IMR-90 (cell line): ENCODE results near the gene PPP1R8. TPM values are rescaled to one million over a fixed set of nuclear protein-coding genes. Genes with fewer than 3 reads are reported as not detected.

Experiments
- ATAC-seq: fragments of 200-7000 bp; cut with Tn5 transposase; 2 replicates; pipeline ENCODE4 v1.9.1; 2020; ENCODE audit warnings: low read depth, mild to moderate bottlenecking, moderate library complexity
- BruUV-seq: library from RNA; stranded (reverse); fragments of 400-500 nt; replicated peaks from 2 replicates; lab custom pipeline; 2021; lab: Mats Ljungman, UMichigan
- CTCF ChIA-PET: fragments of 300-600 bp; formaldehyde crosslinking; extraction: SDS; loops from one replicate; lab custom pipeline; 2021; ENCODE audit warnings: antibody characterized with exemption; lab: Yijun Ruan, JAX
- POLR2A ChIA-PET: fragments of 300-600 bp; sonication (Branson Sonifier 250); formaldehyde crosslinking; loops from one replicate; lab custom pipeline; 2022; ENCODE audit warnings: antibody characterized with exemption; ENCODE audit not compliant: unreplicated experiment; lab: Charles Lee
- DNase-seq: peaks from one replicate; pipeline ENCODE4 v3.0.0; 2013
- H2AFZ ChIP-seq: replicated peaks from 2 replicates; pipeline ENCODE3; 2013; ENCODE audit warnings: low read length, mild to moderate bottlenecking; ENCODE audit not compliant: poor library complexity
- H2AK5ac ChIP-seq: 2 replicates; pipeline ENCODE4 v1.6.1; 2013; ENCODE audit warnings: low read depth, low read length, inconsistent platforms
- H2AK9ac ChIP-seq: replicated peaks from 2 replicates; pipeline ENCODE3; 2013; ENCODE audit warnings: mild to moderate bottlenecking, low read depth, low read length, moderate library complexity; ENCODE audit not compliant: poor library complexity
- H2BK120ac ChIP-seq: 2 replicates; pipeline ENCODE4 v1.6.1; 2013; ENCODE audit warnings: low read depth, low read length, inconsistent platforms
- H2BK15ac ChIP-seq: 3 replicates; pipeline ENCODE4 v1.6.1; 2013; ENCODE audit warnings: low read depth, low read length, inconsistent platforms
- H2BK20ac ChIP-seq: 2 replicates; pipeline ENCODE4 v1.6.1; 2013; ENCODE audit warnings: low read depth, mild to moderate bottlenecking, inconsistent platforms, low read length, moderate library complexity
- H2BK5ac ChIP-seq: 2 replicates; pipeline ENCODE4 v1.6.1; 2013; ENCODE audit warnings: mild to moderate bottlenecking, low read depth, low read length, inconsistent platforms; ENCODE audit not compliant: poor library complexity, severe bottlenecking
- H3K14ac ChIP-seq: replicated peaks from 2 replicates; pipeline ENCODE4 v1.6.1; 2013; ENCODE audit warnings: low read depth, low read length, inconsistent platforms
- H3K18ac ChIP-seq: 2 replicates; pipeline ENCODE4 v1.6.1; 2013; ENCODE audit warnings: low read depth, low read length, control low read depth
- H3K23ac ChIP-seq: 2 replicates; pipeline ENCODE4 v1.6.1; 2013; ENCODE audit warnings: low read depth, low read length, inconsistent platforms
- H3K27ac ChIP-seq: 2 replicates; pipeline ENCODE4 v1.5.1; 2013; ENCODE audit warnings: mild to moderate bottlenecking, control low read depth, low read length; ENCODE audit not compliant: insufficient read depth
- H3K27me3 ChIP-seq: 2 replicates; pipeline ENCODE4 v1.6.1; 2013; ENCODE audit warnings: low read length; ENCODE audit not compliant: control insufficient read depth, insufficient read depth
- H3K36me3 ChIP-seq: 2 replicates; pipeline ENCODE4 v1.6.1; 2013; ENCODE audit warnings: low read length, mixed read lengths; ENCODE audit not compliant: control insufficient read depth, insufficient read depth
- H3K4ac ChIP-seq: 2 replicates; pipeline ENCODE4 v1.6.1; 2013; ENCODE audit warnings: low read depth, low read length, inconsistent platforms
- H3K4me1 ChIP-seq: 2 replicates; pipeline ENCODE4 v1.6.1; 2013; ENCODE audit warnings: low read length, mixed read lengths; ENCODE audit not compliant: control insufficient read depth, insufficient read depth
- H3K4me2 ChIP-seq: 2 replicates; pipeline ENCODE4 v1.6.1; 2013; ENCODE audit warnings: low read depth, mild to moderate bottlenecking, control low read depth, low read length, moderate library complexity
- H3K4me3 ChIP-seq: 2 replicates; pipeline ENCODE4 v1.5.1; 2013; ENCODE audit warnings: low read depth, mild to moderate bottlenecking, control low read depth, low read length, moderate library complexity; ENCODE audit not compliant: insufficient read depth
- H3K56ac ChIP-seq: 2 replicates; pipeline ENCODE4 v1.6.1; 2013; ENCODE audit warnings: low read length, inconsistent platforms; ENCODE audit not compliant: insufficient read depth; ENCODE audit errors: extremely low read depth
- H3K79me1 ChIP-seq, 2 experiments: 2 replicates each; pipeline ENCODE4 v1.6.1; 2013; ENCODE audit warnings: low read length in 2 of 2, inconsistent platforms in 1 of 2, low read depth in 1 of 2
- H3K9ac ChIP-seq: 2 replicates; pipeline ENCODE4 v1.6.1; 2013; ENCODE audit warnings: low read depth, low read length, control low read depth
- H3K9me1 ChIP-seq: 2 replicates; pipeline ENCODE4 v1.6.1; 2013; ENCODE audit warnings: low read length, inconsistent platforms; ENCODE audit not compliant: insufficient read depth
- H3K9me3 ChIP-seq: 2 replicates; pipeline ENCODE4 v1.6.1; 2013; ENCODE audit warnings: low read length; ENCODE audit not compliant: control insufficient read depth, insufficient read depth
- H4K20me1 ChIP-seq: 2 replicates; pipeline ENCODE4 v1.6.1; 2013; ENCODE audit warnings: low read length, inconsistent platforms; ENCODE audit not compliant: insufficient read depth
- H4K5ac ChIP-seq: 2 replicates; pipeline ENCODE4 v1.6.1; 2013; ENCODE audit warnings: mild to moderate bottlenecking, low read depth, low read length, control low read depth
- H4K8ac ChIP-seq, 2 experiments: 2 replicates each; pipeline ENCODE4 v1.6.1; 2013; ENCODE audit warnings: low read depth in 2 of 2, low read length in 2 of 2, control low read depth in 1 of 2, inconsistent platforms in 1 of 2
- H4K91ac ChIP-seq: 2 replicates; pipeline ENCODE4 v1.6.1; 2013; ENCODE audit warnings: low read depth, low read length, inconsistent platforms; ENCODE audit not compliant: insufficient read depth
- BHLHE40 ChIP-seq: fragments of 150-350 bp; IDR thresholded peaks from 2 replicates; pipeline ENCODE4 v1.6.1; 2016; ENCODE audit warnings: mild to moderate bottlenecking, low read depth, low read length
- CEBPB ChIP-seq: IDR thresholded peaks from 2 replicates; pipeline ENCODE4 v1.6.1; 2012; ENCODE audit warnings: low read depth, low read length, improper control_type of control experiment
- CHD1 ChIP-seq: IDR thresholded peaks from 2 replicates; pipeline ENCODE4 v1.6.1; 2012; ENCODE audit warnings: low read depth, low read length, improper control_type of control experiment
- FOS ChIP-seq: fragments of 150-350 bp; IDR thresholded peaks from 2 replicates; pipeline ENCODE4 v1.6.1; 2016; ENCODE audit warnings: low read depth, low read length
- MAFK ChIP-seq: IDR thresholded peaks from 2 replicates; pipeline ENCODE4 v1.6.1; 2012; ENCODE audit warnings: low read depth, low read length, improper control_type of control experiment
- MAZ ChIP-seq: IDR thresholded peaks from 2 replicates; pipeline ENCODE4 v1.6.1; 2012; ENCODE audit warnings: low read depth, mild to moderate bottlenecking, low read length, improper control_type of control experiment, moderate library complexity, borderline replicate concordance
- MXI1 ChIP-seq: IDR thresholded peaks from 2 replicates; pipeline ENCODE4 v1.6.1; 2012; ENCODE audit warnings: low read depth, mild to moderate bottlenecking, low read length, moderate library complexity, borderline replicate concordance
- NFE2L2 ChIP-seq: fragments of 150-350 bp; IDR thresholded peaks from 2 replicates; pipeline ENCODE4 v1.6.1; 2016; ENCODE audit warnings: low read depth, mild to moderate bottlenecking, low read length
- POLR2A ChIP-seq: IDR thresholded peaks from 2 replicates; pipeline ENCODE4 v1.6.1; 2012; ENCODE audit warnings: mild to moderate bottlenecking, low read depth, low read length
- RAD21 ChIP-seq: IDR thresholded peaks from 2 replicates; pipeline ENCODE4 v1.6.1; 2012; ENCODE audit warnings: low read length, improper control_type of control experiment
- RCOR1 ChIP-seq: IDR thresholded peaks from 2 replicates; pipeline ENCODE4 v1.6.1; 2012; ENCODE audit warnings: mild to moderate bottlenecking, low read length, improper control_type of control experiment; ENCODE audit not compliant: insufficient replicate concordance
- RFX5 ChIP-seq: IDR thresholded peaks from 2 replicates; pipeline ENCODE4 v1.8.0; 2012; ENCODE audit warnings: low read depth, mild to moderate bottlenecking, low read length, moderate library complexity
- SMC3 ChIP-seq: fragments of 150-350 bp; IDR thresholded peaks from 2 replicates; pipeline ENCODE4 v1.6.1; 2016; ENCODE audit warnings: low read depth, mild to moderate bottlenecking, antibody characterized with exemption, low read length, moderate library complexity
- WGBS, 2 experiments: methylation state at CpG; one replicate each; pipeline versions ENCODE4 v1.1.5 to v1.1.7; 2013; ENCODE audit warnings: missing lambda C conversion rate in 2 of 2; ENCODE audit not compliant: insufficient read length in 1 of 2; ENCODE audit errors: extremely low coverage in 2 of 2; 5-methylcytosine and 5-hydroxymethylcytosine counted together
- dilution Hi-C: fragments of 300-500 bp; cut with HindIII; formaldehyde crosslinking; loops from one replicate; pipeline ENCODE4 v1.14.3; 2018; ENCODE audit warnings: low sequenced_read_pairs; ENCODE audit not compliant: unreplicated experiment
- in situ Hi-C: fragments of 300-500 bp; cut with MboI; formaldehyde crosslinking; loops from 3 replicates; pipeline ENCODE4 v1.14.3; 2019; ENCODE audit warnings: low sequenced_read_pairs, inconsistent platforms, mixed read lengths
- intact Hi-C: fragments of 100-400 bp; cut with micrococcal nuclease; formaldehyde crosslinking; loops from 2 replicates; pipeline ENCODE4 v1.10.0; 2022
- polyA plus RNA-seq, 3 experiments: library from polyadenylated mRNA; depleted of rRNA; stranded (reverse); fragments of >200 nt; gene quantifications; 2 replicates each; pipeline ENCODE4 v1.2.3, GENCODE V29; 2012; ENCODE audit warnings: low replicate concordance in 1 of 3
- total RNA-seq: library from RNA; depleted of rRNA; stranded (reverse); fragments of >200 nt; gene quantifications from 2 replicates; pipeline ENCODE4 v1.2.3, GENCODE V29; 2012
- TF ChIP-seq, protein P1 (sequence below): conservative IDR thresholded peaks from 2 replicates; pipeline ENCODE4 v1.5.1; 2012; ENCODE audit warnings: mild to moderate bottlenecking, low read depth, low read length, improper control_type of control experiment
- TF ChIP-seq, protein P2 (sequence below): fragments of 150-350 bp; IDR thresholded peaks from 2 replicates; pipeline ENCODE4 v1.6.1; 2017; ENCODE audit warnings: mild to moderate bottlenecking, antibody characterized with exemption, low read length, low read depth
- TF ChIP-seq, protein P3 (sequence below): fragments of 150-350 bp; IDR thresholded peaks from 2 replicates; pipeline ENCODE4 v1.6.1; 2016; ENCODE audit warnings: low read depth, mild to moderate bottlenecking, low read length, moderate library complexity, borderline replicate concordance

The PPP1R8 gene
- total and polyA plus RNA-seq, 2 of the 4 experiments (the other 2 are of a cell fraction) = 53.8 to 80.1 TPM

DNA sequence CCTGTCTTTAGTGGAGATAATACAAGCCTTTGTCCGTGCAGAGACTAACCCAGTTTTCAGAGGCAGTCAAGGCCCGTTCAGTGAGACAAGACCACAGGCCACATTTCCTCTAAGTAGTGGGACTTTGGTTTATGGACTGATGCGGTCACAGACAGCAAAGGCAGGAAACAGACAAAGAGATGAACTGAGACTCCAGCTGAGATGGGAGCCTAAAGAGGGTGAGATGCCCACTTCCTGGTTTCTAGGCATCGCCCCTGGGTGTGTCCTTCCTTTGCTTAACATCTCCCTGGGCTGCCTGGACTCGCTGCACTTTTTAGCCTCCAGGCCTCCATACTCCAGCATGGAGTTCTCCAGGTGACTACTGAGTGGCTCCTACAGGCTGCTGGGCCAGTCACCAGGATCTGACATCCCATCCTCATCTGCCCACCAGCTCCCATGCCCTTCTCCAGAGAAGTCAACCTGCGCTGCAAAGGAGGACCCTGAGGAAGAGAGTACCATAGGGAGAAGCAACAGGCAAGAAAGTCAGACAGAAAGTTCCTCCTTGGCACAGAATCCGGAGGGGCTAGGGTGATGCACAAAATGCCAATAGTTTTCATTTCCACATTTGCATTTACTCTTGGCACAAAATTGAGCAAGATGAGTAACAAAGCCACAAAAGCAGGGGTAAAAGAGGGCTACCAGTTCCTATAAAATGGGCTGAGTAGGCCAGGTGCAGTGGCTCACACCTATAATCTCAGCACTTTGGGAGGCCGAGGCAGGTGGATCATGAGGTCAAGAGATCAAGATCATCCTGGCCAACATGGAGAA lies 56.8 kb downstream of the PPP1R8 start:
- ChIA-PET CTCF (no interaction called here), POLR2A (no interaction called here)
- H3K4me3 ChIP-seq = no peak overlapping the region
- H3K79me1 ChIP-seq = no peaks in the 10 kb centered on the region
- H2BK15ac ChIP-seq = no peak overlapping the region
- no peaks in the 10 kb centered on the region for H3K27me3 ChIP-seq
- no peak overlapping the region for H3K18ac ChIP-seq
- no peak overlapping the region for H2AK9ac ChIP-seq
- H4K8ac ChIP-seq = no peak overlapping the region
- H3K56ac ChIP-seq = no peak overlapping the region
- no peak overlapping the region for H2BK120ac ChIP-seq
- no peak overlapping the region for H3K27ac ChIP-seq
- peaks cover 6% of the 10 kb centered on the region for H3K36me3 ChIP-seq
- H3K4ac ChIP-seq = no peak overlapping the region
- dilution Hi-C loops (no loop called here), intact Hi-C loops (no loop called here), in situ Hi-C loops (no loop called here)
- H2BK5ac ChIP-seq = no peak overlapping the region
- H2BK20ac ChIP-seq = no peak overlapping the region
- WGBS, 2 experiments = no CpG with 5 or more reads among the region's 8 CpGs
- no peak overlapping the region for H3K14ac ChIP-seq
- H3K9me1 ChIP-seq = no peaks in the 10 kb centered on the region
- H3K9ac ChIP-seq = no peak overlapping the region
- H4K91ac ChIP-seq = no peak overlapping the region
- DNase-seq (no peak), ATAC-seq (no peak)
- no peak overlapping the region for H4K5ac ChIP-seq
- no peaks in the 10 kb centered on the region for H3K9me3 ChIP-seq
- no TSS peak for BruUV-seq
- H3K4me2 ChIP-seq = no peak overlapping the region
- H3K4me1 ChIP-seq = no peaks in the 10 kb centered on the region
- H3K23ac ChIP-seq = no peak overlapping the region
- H2AK5ac ChIP-seq = no peak overlapping the region
- no peaks in the 10 kb centered on the region for H4K20me1 ChIP-seq
- no peak overlapping the region for H2AFZ ChIP-seq
- TF ChIP-seq, protein P1, sequence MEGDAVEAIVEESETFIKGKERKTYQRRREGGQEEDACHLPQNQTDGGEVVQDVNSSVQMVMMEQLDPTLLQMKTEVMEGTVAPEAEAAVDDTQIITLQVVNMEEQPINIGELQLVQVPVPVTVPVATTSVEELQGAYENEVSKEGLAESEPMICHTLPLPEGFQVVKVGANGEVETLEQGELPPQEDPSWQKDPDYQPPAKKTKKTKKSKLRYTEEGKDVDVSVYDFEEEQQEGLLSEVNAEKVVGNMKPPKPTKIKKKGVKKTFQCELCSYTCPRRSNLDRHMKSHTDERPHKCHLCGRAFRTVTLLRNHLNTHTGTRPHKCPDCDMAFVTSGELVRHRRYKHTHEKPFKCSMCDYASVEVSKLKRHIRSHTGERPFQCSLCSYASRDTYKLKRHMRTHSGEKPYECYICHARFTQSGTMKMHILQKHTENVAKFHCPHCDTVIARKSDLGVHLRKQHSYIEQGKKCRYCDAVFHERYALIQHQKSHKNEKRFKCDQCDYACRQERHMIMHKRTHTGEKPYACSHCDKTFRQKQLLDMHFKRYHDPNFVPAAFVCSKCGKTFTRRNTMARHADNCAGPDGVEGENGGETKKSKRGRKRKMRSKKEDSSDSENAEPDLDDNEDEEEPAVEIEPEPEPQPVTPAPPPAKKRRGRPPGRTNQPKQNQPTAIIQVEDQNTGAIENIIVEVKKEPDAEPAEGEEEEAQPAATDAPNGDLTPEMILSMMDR = no peak
- TF ChIP-seq POLR2A (no peak), MAFK (no peak), NFE2L2 (no peak), MAZ (no peak), SMC3 (no peak), MXI1 (no peak), BHLHE40 (no peak), FOS (no peak), CEBPB (no peak), RFX5 (no peak), RAD21 (no peak), RCOR1 (no peak), CHD1 (no peak)
- TF ChIP-seq, protein P2, sequence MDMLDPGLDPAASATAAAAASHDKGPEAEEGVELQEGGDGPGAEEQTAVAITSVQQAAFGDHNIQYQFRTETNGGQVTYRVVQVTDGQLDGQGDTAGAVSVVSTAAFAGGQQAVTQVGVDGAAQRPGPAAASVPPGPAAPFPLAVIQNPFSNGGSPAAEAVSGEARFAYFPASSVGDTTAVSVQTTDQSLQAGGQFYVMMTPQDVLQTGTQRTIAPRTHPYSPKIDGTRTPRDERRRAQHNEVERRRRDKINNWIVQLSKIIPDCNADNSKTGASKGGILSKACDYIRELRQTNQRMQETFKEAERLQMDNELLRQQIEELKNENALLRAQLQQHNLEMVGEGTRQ = no peak
- TF ChIP-seq, protein P3, sequence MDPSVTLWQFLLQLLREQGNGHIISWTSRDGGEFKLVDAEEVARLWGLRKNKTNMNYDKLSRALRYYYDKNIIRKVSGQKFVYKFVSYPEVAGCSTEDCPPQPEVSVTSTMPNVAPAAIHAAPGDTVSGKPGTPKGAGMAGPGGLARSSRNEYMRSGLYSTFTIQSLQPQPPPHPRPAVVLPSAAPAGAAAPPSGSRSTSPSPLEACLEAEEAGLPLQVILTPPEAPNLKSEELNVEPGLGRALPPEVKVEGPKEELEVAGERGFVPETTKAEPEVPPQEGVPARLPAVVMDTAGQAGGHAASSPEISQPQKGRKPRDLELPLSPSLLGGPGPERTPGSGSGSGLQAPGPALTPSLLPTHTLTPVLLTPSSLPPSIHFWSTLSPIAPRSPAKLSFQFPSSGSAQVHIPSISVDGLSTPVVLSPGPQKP = no peak
